ENCODE measurements around the gene SLC47A1.
"Not testable (repeated sequence)": the region's sequence is repeated elsewhere in the genome, so short reads cannot be mapped to it uniquely, and the experiment has no call there.

DNA sequence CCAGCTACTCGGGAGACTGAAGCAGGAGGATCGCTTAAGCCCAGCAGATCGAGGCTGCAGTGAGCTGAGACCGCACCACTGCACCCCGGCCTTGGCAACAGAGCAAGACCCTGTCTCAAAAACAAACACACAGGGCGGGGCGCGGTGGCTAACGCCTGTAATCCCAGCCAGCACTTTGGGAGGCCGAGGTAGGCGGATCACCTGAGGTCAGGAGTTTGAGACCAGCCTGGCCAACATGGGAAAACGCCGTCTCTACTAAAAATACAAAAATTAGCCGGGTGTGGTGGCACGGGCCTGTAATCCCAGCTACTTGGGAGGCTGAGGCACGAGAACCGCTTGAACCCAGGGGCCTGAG, 46.9 kb downstream of the SLC47A1 start:
- TF ChIP-seq POLR2AphosphoS5, POLR2A (IDR thresholded peaks at IDR 0.05): not testable (repeated sequence)
- TF ChIP-seq, protein P1, sequence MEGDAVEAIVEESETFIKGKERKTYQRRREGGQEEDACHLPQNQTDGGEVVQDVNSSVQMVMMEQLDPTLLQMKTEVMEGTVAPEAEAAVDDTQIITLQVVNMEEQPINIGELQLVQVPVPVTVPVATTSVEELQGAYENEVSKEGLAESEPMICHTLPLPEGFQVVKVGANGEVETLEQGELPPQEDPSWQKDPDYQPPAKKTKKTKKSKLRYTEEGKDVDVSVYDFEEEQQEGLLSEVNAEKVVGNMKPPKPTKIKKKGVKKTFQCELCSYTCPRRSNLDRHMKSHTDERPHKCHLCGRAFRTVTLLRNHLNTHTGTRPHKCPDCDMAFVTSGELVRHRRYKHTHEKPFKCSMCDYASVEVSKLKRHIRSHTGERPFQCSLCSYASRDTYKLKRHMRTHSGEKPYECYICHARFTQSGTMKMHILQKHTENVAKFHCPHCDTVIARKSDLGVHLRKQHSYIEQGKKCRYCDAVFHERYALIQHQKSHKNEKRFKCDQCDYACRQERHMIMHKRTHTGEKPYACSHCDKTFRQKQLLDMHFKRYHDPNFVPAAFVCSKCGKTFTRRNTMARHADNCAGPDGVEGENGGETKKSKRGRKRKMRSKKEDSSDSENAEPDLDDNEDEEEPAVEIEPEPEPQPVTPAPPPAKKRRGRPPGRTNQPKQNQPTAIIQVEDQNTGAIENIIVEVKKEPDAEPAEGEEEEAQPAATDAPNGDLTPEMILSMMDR (IDR thresholded peaks at IDR 0.05): not testable (repeated sequence)
